Right hindlimb (tissue), 1 donor: Measurements from ENCODE around the gene BCAS1.

Experiments used
- DNase-seq: peaks from one replicate; pipeline ENCODE4 v3.0.0-alpha.2; 2018

Gene BCAS1

DNA sequence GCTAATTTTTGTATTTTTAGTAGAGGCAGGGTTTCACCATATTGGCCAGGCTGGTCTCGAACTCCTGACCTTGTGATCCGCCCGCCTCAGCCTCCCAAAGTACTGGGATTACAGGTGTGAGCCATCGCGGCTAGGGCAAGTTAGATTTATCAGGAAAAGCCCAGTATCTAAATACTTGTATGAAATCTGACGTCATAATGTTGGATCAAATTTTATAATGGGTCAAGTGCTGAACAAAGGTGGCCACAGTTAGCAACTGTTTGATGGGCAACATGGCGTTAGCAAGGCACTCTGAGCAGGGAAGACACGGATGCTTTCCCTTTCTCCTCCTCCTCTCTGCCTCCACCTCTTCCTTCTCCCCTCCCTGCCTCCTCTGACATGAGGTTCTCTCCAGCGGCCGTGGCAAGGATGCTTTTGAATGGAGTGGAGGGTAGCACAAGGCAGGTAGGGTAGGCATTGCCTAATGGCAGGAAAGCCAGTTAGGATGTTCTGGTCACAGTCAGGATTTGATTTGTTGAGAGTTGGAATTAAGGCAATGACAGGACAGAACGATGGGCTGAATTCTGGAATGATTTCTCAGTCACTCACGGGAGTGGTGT is 149.6 kb downstream of the BCAS1 start:
- no peak for DNase-seq

DNA sequence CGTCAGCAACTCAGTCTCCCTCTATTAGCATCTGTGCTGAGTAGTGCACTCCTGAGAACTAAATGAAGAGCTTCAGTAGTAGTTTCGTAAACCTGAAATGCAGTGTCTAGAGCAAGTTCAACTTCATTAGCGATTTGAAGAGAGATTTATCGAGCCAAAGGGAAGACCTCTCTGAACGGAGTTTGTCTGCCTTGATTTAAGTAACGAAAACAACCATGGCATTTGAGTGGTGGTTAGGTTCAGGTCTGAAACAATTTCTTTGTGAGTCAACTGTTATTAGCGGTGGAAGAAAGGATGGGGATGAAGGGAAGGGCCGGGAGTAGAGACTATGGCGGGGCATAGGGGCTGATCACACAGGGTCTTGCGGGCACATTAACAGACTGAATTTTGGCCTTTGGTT is 150.5 kb downstream of the BCAS1 start:
- no peak for DNase-seq

DNA sequence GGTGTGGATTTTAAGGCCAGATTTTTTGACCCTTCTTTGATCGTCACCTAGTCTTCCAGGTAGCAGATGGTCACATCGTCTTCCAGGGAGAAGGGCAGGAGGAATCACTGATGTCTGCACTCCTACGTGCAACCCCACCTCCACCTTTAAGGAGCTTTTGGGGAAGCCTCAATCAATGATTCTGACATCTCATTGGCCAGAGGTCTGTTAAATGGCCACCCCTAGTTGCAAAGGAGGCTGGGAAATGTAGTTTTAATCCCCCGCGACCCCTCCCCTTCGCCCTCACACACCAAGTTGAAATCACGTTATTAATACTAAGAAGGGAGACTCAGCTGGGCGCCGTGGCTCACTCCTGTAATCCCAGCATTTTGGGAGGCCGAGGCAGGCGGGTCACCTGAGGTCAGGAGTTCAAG is 151.4 kb downstream of the BCAS1 start:
- DNase-seq: no peak

DNA sequence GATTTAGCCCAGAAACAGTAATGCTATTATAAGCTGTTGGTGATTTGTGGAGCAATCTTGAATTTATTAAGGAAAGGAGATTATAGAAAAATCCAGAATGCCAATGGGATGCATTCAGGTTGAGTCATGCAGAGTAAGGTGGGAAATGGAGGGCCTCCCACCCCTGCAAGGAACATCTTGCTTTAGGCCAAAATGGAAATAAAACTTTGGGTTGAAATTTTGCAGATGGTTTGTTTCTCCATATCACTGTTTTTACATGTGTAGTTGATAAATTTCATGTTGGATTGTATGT is 152.4 kb downstream of the BCAS1 start:
- DNase-seq: no peak

DNA sequence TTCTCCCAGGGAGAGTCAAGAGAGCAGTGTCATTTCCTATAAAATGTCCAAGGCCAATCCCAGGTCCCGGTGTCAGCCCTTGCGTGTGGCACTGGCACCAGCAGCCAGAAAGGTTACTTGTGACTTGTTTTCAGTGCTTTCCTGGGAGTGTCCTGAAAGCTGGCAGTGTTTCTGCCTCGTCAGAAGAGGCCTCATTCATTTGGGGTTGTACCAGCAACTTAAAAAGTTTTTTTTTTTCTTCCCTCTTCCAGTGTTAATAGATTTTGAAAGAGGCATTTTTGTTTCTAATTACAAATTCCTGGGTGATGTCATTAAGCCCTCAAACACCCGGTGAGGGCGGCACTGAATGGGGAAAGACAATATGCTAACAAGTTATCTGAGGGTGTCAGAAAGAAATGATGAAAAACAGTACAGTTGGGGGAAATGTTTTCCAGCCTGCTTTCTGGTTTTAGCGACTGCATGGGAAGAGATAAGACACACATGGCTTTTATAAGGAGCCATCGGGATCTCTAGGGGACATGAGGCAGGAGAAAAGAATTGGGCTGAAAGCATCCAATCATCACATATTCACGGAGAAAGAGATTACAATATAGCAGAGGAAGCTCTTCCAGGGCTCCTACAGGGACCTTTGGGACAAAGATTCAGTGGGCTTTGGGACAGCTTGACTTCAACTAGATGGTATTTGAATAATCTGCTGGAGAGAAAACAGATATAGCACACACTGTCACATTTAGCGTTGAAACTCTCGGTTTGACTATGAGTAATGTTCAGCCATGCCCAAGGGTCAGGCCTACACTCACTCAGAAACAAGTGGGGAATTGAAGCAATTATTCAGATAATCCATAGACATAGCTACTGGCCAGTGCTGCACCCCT is 153.0 kb downstream of the BCAS1 start:
- no peak for DNase-seq

DNA sequence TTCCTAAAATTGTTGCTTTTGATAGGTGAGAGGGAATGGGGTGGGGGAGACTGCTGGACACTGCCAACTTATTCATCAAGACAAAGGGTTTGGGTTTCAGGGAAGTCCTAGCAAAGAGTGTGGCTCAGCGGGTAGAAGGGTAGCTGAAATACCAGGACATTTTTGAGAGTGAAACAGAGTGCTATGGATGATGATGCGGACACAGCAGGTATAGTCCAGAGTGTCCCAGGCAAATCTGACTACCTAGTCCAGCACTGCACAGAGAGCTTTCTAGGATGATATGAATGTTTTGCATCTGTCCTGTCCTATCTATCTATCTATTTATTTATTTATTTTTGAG is 154.3 kb downstream of the BCAS1 start:
- DNase-seq: no peak

DNA sequence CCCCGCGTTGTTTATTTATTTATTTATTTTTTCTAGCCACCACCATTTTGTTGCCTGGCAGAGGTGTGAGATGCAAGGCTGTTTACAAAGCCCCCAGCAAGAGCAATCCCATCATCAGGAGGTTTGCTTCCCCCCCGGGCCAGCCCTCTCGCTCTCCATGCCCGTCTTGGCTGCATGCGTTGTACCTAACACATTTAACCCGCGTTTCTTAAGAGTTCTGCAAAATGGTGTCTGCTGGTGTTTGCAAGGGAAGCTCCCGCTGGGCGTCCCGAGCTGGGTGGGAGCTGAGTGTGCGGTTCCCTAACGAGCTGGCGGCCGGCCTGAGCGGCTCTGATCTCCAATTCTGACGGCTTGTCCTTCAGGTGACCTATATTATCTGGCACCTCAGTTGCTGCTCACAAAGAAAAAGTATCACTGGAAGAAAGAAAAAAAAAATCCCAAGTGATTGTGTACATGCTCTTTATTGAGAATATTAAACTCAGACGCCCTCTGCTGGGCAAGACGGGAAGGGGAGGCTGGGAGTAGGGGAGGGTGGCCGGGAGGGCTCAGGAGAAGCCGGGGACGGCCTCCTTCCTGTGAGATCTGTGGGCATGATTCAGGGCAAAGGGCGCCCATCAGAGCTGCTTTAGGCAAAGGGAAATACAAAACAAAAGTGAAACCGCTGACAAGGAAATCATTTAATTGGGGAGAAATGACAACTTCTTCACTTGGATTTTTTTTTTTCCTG is 154.8 kb downstream of the BCAS1 start:
- peak; percentile 95 for DNase-seq

DNA sequence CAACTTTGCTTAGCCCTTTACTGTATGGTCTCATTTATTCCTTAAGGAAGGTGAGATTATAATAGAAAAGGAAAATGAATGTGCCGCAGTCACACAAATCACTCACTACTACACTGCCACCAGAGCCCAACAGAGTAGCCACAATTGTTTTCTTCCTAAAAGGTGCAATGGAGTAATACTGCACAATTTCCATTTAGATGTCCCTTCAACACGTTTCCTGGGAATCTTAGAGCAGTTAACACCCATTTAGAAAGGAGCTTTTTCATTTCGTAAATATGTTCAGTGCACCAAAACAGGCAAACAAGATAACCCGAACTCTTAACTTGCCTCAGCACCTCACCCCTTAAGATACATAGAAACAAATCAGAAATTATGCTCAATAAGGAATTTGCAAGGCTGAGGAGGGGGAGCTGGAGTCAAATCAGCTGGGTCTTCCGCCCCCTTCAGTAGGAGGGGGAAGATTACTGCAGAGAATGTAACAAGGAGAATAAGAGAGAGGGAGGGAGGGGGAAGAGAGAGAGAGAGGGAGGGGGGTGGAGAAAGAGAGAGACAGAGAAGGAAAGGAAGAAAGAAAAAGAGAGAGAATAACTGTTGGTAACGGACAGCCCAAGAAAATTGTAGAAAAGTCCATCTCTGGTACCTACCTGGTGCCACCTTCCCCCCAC is 155.5 kb downstream of the BCAS1 start:
- DNase-seq: peak; percentile 66

DNA sequence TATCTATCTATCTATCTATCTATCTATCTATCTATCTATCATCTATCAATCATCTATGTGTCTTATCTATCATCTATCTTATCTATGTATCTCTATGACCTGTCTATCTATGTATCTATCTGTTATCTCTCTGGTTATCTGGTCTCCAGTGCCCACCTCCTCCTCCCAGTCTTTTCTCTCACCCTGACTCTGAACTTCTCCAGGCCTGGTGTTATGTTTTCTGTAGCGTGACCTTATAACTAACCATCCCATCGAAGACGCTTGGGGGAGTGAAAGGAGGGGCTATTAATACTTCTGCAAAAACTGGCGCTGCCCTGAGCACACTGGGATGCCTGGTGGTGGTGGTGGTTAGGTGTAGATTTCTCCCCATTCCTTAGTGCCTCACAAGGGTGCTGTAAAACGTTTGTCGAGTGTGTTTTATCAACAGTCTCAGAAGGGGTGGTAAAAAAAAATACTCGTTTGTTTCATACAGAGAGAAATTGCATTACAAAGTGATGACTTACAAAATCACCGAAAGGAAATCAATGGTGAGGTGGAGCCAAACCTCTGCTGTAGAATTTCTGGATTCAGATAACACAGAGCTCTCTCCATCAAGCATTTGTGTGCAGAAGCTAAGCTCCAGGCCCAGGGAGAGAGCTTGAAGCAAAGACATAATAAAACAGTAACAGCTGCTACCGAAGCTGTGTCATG is 156.2 kb downstream of the BCAS1 start:
- peak; percentile 37 for DNase-seq

DNA sequence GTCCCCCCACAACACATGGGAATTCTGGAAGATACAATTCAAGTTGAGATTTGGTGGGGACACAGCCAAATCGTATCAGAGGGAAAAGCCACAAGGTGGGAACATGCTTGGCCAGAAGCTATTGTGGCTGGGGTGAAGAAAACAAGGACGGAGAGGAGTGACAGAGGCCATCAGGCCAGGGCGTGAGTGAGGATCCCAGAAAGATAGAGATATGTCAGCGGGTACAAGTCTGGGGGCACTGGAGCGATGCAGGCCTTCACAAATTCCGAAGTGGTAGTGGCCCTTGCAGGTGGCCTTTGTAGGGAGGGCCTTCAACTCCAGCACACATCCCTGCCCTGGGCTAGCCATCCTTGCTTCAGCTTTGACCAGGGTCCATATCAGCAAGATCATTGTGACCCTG is 159.1 kb downstream of the BCAS1 start:
- DNase-seq: no peak

DNA sequence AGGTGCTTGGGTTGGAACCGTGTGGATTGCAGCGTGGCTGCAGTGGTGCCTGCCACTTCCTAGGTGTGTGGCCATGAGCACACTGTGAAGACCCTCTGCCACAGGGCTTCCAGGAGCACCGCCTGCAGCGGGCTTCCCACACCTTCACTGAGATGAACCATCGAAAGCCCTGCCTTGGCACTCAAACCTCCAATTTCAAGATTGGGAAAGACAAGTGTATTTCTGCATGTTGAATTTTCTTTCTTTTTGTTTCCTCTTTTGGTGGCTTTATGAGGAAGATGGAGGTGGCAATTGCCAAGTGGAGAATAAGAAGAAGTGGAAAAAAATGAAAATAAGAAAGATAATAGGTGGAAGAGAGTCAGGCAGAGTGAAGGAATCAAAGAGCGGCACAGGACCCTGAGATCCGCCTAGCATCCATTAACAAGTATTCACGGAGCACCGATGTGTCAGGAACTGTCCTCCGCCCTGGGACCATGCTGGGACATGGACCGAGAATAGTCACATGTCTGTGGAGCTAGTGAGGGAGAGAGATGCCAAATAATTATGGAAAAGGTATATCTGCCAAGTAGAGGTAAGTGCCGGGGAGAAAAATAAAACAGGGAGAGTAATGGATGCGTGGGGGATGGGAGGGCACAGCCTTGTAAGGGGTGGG is 159.9 kb downstream of the BCAS1 start:
- DNase-seq: no peak

DNA sequence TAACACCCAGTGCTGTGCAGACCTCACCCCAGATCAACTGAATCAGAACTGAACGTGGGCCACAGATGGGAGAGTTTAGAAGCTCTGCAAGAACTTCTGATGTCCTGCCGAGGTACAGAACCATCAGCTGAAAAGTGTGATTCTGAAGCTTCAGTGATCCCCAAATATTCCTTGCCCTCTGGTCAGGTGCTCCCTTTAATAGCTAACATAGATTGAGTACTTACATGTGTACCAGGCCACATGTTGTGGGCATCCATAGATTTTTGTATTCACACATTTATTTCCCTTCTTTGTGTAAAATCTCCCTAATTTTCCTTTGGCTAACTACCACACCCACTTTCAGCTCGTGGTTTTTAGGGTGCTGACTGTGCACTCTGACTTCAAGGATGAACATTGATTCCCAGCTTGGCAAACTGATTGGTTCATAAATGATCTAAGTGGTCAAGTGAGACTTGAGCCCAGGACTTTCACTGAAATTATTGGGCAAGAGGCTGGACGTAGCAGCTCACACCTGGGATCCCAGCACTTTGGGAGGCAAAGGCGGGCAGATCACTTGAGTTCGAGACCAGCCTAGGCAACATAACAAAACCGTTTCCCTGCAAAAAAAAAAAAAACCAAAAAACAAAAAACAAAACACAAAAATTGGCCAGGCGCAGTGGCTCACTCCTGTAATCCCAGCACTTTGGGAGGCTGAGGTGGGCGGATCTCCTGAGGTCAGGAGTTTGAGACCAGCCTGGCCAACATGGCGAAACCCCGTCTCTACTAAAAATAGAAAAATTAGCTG is 162.2 kb downstream of the BCAS1 start:
- DNase-seq: no peak

DNA sequence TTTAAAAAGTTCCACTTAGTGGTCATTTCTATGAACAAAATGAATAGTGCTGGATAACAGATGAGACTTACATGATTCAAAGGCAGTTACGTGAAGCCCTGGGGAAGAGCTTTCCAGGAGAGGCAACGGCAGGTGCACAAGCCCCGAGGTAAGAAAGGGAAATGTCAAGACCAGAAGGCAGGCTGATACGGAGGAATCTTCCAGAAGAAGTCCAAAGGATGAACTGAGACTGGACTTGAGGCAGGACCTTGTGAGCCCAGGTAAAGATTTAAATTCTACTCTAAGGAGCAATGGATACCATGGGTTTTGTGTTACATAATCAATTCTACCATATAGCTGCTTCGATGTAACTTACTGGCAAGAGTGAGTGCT is 164.6 kb downstream of the BCAS1 start:
- DNase-seq: no peak

DNA sequence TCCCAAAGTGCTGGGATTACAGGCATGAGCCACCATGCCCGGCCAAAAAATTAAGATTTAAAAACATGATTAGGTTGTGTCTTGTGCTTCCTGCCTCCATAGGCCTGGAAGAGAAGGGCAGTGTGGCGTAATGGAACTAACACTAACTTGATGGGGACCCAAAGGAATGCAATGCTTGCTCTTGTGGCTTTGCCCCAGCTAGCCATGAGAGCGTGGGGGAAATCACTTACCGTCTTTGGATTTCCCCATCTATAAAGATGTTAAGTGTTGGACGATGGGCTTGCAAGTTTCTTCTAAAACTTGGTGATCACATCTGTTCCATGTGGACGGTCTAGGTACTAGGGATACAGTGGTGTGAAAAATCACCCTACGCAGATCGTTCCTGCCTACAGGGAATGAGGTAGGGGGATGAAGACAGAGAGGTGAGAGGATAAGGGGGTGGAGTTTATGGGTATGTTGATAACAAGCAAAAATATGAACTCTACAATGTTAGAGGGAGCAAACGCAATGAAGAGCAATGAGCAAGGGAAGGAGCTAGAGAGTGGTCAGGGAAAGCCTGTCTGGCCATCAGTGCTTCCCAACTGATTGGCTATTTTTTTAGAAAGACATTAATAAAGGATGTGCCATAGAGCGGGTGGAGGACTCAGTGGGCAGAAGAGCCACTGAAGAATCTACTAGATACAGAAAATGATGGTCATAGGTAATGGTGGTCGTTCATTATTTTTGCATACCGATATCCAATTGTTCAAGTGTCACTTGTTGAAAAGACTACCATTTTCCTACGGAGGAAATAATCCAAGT is 165.2 kb downstream of the BCAS1 start:
- DNase-seq: no peak

DNA sequence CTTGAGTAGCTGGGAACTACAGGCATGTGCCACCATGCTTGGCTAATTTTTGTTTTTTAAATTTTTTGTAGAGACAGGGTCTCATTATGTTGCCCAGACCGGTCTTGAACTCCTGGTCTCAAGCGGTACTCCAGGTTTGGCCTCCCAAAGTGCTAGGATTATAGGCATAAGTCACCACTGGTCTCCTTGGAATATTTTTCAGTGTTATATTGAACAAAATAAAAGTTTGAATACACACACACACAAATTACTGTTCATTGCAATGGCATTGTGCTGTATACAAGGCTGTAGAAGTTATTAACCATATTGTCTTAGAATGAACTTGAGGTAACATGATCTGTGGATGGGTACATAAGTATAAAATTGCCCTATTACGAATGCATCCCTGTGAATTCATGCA is 166.1 kb downstream of the BCAS1 start:
- DNase-seq: no peak

DNA sequence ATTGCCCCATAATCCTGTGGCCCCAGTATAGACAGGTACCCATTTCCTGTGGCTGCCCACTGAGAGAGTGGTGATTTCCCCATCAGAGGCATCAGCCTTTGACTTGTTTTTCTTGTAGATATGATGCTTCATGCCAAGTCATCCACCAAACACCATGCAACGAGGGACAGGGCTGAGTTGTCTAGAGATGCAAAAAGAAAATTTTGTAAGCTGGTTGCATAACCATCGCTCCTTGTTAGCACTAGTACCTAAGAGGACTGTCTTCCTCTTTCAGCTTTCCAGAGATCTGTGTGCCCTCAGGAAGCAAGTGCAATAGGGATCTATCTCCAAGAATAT is 166.8 kb downstream of the BCAS1 start:
- DNase-seq: no peak

DNA sequence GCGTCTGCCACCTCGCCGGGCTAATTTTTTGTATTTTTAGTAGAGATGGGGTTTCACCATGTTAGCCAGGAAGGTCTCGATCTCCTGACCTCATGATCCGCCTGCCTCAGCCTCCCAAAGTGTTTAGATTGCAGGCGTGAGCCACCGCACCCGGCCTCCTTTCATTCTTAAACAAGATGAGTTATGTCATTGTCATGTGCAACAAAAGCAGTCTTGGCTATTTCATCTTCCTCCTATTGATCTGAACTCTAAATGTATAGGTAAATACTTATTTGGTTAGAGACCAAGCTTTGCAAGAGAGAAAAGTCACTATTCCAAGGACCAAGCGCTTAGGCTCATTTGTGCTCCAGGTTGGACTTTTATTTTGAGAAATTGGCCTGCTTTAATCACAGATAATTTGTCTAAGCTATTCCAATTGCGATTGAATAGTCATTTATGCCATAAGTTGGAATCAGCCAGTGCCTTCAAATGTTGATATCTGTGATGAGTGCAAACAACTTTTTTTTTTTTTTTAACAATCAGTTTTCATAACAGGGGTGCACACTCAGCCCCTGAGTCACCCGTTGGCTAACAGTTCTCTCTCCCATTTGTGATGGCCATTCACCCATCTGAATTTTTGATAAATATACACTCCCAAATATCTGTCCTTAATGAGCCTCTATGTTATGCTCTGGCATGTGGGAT is 167.3 kb downstream of the BCAS1 start:
- no peak for DNase-seq

DNA sequence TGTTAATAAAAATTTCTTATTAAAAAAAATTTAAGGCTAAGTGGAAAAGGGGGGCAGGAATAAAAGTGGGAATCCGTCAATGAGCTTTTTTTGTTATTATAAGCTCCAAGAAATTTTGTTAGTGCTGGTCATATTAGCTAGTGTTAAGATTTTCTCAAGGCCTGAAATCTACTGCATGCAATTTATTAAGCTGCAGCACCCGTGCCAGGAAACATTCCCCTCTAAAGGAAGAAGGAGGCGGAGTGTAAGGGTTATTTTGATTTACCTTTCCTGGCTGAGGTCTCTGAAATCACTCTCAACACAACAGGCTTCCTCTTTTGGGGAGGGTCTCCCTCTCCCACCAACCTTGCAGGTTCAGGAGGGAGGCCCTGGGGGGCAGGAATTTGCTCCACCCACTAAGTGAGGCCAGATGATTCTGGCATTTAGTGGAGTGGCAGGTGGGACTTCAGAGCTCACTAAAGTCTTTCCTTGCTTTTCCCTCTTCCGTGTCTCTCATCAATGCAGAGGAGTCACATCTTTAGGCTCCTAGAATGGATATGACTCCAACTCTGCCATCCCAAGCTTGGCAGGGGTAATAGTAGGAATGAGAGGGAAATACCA is 168.8 kb downstream of the BCAS1 start:
- DNase-seq: peak; percentile 58

DNA sequence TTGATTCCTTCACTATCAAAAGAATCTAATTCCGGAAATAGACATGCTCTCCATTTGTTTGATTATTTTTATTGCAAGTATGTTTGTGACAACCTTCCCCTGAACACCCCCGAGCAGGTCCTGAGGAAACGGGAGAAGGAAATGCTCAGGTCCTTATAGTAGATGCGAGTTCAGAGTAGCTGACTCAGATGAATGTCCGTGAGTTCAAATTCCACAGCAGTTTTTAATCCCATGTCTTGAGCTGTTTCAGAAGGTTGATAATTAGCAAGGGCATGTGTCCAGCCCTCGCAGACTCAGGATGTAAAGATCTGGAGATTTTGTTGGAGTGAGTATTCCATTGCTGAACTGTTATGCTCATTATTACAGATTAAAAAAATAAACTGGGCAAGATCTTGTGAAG is 169.3 kb downstream of the BCAS1 start:
- DNase-seq: peak; percentile 32

DNA sequence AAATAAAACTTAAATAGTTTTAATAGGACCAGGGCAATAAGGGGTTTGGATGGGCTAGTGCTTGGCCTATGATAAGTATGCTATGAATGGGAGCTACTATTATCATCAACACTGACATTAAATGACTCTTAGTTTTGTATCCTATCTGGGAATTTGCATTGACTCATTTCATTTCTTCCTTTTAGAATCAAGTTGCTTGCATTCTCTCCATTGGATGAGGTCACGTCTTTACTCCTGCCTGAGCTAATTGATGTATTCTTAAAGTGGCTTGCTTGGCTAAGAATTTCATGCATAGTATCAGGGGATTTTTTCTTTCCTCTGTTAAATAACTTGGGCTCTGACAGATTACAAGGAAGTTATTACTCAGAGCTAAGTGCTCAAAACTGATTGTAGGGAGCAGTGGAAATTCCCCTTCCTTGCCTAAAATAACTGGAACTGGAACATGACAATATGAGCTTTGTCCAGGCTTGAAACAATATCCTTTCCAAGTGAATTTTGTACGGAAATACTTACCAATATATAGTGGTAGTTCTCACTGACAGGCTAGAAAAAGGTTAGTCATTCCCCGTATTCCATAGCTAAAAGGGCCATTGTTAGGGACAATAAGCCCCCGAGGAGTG is 169.9 kb downstream of the BCAS1 start:
- no peak for DNase-seq
